GM12864 (cell line): ENCODE results near the gene CYS1.

Experiments used
- DNase-seq: peaks from one replicate; pipeline ENCODE4 v3.0.0-alpha.2; 2011; ENCODE audit warnings: low read depth
- H3K4me3 ChIP-seq: 2 replicates; pipeline ENCODE4 v1.5.1; 2011; ENCODE audit warnings: mild to moderate bottlenecking, low read depth, low read length, control low read depth
- TF ChIP-seq, protein P1 (sequence below): IDR thresholded peaks from 2 replicates; pipeline ENCODE4 v1.5.1; 2011; ENCODE audit warnings: low read depth, mild to moderate bottlenecking, moderate library complexity, low read length, control low read depth, inconsistent platforms; ENCODE audit errors: missing control alignments

Gene CYS1, protein sequence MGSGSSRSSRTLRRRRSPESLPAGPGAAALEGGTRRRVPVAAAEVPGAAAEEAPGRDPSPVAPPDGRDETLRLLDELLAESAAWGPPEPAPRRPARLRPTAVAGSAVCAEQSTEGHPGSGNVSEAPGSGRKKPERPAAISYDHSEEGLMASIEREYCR

DNA sequence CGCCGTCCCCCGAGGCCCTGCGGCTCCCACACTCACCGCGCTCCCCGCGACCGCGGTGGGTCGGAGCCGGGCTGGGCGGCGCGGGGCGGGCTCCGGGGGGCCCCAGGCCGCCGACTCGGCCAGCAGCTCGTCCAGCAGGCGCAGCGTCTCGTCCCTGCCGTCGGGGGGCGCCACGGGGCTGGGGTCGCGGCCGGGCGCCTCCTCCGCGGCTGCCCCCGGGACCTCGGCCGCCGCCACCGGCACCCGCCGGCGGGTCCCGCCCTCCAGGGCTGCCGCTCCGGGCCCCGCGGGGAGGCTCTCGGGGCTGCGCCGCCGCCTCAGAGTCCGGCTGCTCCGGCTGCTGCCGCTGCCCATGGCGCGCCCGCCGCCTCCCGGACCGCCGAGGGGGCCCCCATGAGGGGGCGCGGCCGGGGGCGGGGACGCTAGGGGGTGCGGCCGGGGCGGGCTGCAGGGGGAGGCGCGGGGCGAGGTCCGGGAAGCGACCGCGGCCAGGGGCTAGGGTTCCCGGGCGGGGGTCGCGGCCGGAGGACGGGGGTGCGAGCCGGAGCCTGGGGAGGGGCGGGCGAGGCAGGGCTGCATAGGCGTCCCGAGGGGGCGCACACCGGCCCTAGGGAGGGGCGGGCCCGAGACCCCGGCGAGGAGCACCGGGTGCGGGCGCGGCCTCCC, at the start of gene CYS1:
Gene CYS1, minus strand, starts transcription at position 542 of the 666 bp plus-strand sequence. Its CDS starts 188 bp downstream, at position 354.
- DNase-seq = no peak
- TF ChIP-seq, protein P1, sequence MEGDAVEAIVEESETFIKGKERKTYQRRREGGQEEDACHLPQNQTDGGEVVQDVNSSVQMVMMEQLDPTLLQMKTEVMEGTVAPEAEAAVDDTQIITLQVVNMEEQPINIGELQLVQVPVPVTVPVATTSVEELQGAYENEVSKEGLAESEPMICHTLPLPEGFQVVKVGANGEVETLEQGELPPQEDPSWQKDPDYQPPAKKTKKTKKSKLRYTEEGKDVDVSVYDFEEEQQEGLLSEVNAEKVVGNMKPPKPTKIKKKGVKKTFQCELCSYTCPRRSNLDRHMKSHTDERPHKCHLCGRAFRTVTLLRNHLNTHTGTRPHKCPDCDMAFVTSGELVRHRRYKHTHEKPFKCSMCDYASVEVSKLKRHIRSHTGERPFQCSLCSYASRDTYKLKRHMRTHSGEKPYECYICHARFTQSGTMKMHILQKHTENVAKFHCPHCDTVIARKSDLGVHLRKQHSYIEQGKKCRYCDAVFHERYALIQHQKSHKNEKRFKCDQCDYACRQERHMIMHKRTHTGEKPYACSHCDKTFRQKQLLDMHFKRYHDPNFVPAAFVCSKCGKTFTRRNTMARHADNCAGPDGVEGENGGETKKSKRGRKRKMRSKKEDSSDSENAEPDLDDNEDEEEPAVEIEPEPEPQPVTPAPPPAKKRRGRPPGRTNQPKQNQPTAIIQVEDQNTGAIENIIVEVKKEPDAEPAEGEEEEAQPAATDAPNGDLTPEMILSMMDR = peak; percentile 42
- peak within 1 kb of the TSS; percentile 59 for H3K4me3 ChIP-seq

DNA sequence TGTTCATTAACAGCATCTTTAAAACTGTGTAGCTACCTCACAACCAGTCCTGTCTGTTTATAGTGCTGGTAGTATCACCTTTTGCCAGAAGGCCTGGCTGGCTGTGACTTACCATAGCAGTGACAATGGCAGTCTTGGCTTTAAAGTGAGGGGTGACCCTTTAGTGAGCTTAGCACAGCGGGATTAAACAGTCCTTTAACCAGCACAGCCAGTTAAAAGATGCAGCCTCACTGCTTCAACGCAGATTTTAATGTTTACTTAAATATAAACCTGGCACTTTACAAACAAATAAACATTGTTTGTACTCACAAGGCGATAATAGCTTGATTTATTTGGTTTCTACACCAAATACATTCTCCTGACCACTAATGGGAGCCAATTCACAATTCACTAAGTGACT, 49.3 kb upstream of the CYS1 start:
- TF ChIP-seq, protein P1 = no peak
- H3K4me3 ChIP-seq = no peak overlapping the region
- no peak for DNase-seq

DNA sequence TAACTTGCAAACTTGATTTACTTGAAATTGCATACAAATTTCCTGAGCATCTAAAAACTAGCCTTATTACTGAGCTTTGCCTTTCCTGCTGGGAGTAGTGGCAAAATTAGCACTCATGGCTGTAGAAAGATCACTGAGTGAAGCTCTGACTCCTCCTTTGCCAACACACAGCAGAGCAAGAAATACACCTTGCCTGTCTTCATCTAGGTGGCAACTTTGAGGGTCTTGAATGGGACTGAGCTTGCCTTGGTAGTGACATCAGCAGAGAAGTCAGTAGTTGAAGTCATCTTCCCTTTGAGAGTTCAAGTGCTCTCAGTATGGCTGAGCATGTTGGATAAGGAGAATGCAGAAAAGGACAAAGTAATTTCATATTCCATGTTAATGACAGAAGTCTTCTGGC, 48.2 kb upstream of the CYS1 start:
- no peak for DNase-seq
- H3K4me3 ChIP-seq = no peak overlapping the region
- TF ChIP-seq, protein P1 = no peak

DNA sequence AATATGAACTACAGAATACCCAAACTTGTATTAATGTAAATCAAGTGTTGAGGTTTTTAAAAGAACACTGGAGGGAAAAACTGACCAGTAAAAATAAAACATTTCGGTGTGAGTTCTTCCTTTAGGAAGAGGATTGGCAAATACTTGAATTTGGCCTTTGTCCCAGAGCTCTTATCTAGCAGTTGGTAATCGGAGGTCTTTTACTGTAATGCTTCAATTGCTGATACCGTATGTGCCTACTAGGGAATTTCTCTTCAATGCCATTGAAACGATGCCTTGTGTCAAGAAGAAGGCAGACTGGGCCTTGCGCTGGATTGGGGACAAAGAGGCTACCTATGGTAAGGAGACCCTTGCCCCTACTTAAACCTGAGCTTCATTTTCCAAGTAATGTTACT, 46.4 kb upstream of the CYS1 start:
- TF ChIP-seq, protein P1 = no peak
- H3K4me3 ChIP-seq = no peak overlapping the region
- no peak for DNase-seq

DNA sequence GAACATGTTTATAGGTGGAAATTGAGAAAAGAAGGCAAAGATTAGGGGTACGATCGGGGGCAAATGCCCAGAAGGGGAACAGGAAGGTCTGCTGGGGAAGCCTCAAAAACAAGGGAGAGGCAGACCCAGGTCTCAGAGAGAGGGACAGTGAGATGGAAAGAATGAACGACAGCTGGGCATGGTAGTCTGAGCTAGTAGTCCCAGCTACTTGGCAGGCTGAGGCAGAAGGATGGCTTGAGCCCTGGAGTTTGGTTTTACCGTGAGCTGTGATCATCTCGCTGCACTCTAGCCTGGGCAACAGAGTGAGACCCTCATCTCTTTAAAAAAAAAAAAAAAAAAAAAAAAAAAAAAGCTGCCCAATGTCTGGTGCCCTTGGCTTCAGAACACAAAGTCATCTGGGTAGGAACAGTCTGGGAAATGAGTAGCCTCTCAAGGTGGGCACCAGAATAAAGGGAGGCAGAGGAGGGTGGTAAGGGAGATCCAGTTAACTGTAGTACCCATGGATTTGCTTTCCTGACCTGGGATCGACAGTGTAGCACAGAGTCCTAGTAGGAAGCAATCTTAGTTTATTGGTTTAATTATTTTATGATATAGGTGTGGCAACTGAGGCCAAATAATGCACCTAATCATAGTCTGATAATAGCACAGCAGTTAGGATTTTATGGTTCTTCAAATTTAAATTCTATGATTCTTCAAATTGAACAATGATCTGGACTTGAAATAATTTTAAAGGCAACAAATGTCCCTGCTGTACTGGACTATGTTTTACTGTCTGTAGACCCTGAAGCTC, 45.8 kb upstream of the CYS1 start:
- TF ChIP-seq, protein P1 = no peak
- DNase-seq = no peak
- H3K4me3 ChIP-seq = no peak overlapping the region

DNA sequence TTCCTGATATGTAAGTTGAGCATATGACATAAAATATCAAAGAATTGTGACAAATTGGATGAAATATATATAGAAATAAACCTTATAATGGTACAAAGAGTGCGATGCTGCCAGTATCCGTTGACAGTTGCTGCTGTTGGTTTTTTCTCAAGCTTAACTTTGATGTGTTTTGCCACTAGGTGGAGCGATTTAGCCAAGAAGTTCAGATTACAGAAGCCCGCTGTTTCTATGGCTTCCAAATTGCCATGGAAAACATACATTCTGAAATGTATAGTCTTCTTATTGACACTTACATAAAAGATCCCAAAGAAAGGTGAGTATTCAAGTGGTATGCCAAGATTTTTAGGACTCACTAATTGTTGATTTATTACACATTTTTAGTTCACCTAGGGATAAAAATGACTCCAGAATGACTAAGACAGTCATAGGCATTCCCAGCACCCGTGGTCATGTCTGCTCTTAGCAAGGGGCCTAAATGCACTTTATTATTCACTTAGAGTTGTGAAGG, 44.4 kb upstream of the CYS1 start:
- DNase-seq = no peak
- H3K4me3 ChIP-seq = peak overlapping the region; percentile 90; the same call in 1 of the 2 replicates
- TF ChIP-seq, protein P1 = peak; percentile 52
